Hepatocyte (in vitro differentiated cells): Measurements from ENCODE around the gene XRCC2. TPM values are rescaled to one million over a fixed set of nuclear protein-coding genes. Genes with fewer than 3 reads are reported as not detected.
A peak's percentile ranks its signal among the peaks of the same experiment; 100 is the strongest.
"Not testable (repeated sequence)": the region's sequence is repeated elsewhere in the genome, so short reads cannot be mapped to it uniquely, and the experiment has no call there.

ENCODE experiments used
- DNase-seq: peaks from one replicate; pipeline ENCODE4 v3.0.0-alpha.2; 2016; ENCODE audit warnings: low spot score
- H2AFZ ChIP-seq: fragments of 200-600 bp; sonication (generic); 2 replicates; pipeline ENCODE4 v1.6.0; 2016; ENCODE audit warnings: antibody characterized with exemption, mild to moderate bottlenecking
- H3K27ac ChIP-seq: fragments of 200-600 bp; sonication (generic); 2 replicates; pipeline ENCODE4 v1.5.1; 2016; ENCODE audit warnings: mild to moderate bottlenecking
- H3K27me3 ChIP-seq: fragments of 200-600 bp; sonication (generic); 2 replicates; pipeline ENCODE4 v1.6.1; 2016
- H3K36me3 ChIP-seq: fragments of 200-600 bp; sonication (generic); replicated peaks from 2 replicates; pipeline ENCODE4 v1.5.1; 2016; ENCODE audit warnings: low read depth; ENCODE audit not compliant: insufficient read depth
- H3K4me1 ChIP-seq: fragments of 200-600 bp; sonication (generic); 2 replicates; pipeline ENCODE4 v1.5.1; 2016; ENCODE audit warnings: mild to moderate bottlenecking, moderate library complexity; ENCODE audit not compliant: insufficient read depth
- H3K4me2 ChIP-seq: fragments of 200-600 bp; sonication (generic); 2 replicates; pipeline ENCODE4 v1.6.0; 2016
- H3K4me3 ChIP-seq: fragments of 200-600 bp; sonication (generic); 2 replicates; pipeline ENCODE4 v1.5.1; 2016; ENCODE audit warnings: mild to moderate bottlenecking
- H3K79me2 ChIP-seq: fragments of 200-600 bp; sonication (generic); 2 replicates; pipeline ENCODE4 v1.6.0; 2017; ENCODE audit warnings: mild to moderate bottlenecking
- H3K9me2 ChIP-seq: fragments of 200-600 bp; sonication (generic); replicated peaks from 2 replicates; pipeline ENCODE4 v1.6.0; 2017; ENCODE audit warnings: mild to moderate bottlenecking; ENCODE audit not compliant: insufficient read depth
- H3K9me3 ChIP-seq: fragments of 200-600 bp; sonication (generic); 2 replicates; pipeline ENCODE4 v1.5.1; 2016; ENCODE audit warnings: low read depth, mild to moderate bottlenecking
- H4K20me1 ChIP-seq: fragments of 200-600 bp; sonication (generic); 2 replicates; pipeline ENCODE4 v1.6.0; 2016; ENCODE audit warnings: mild to moderate bottlenecking; ENCODE audit not compliant: insufficient read depth, poor library complexity, severe bottlenecking
- EZH2 ChIP-seq: fragments of 200-600 bp; sonication (generic); IDR thresholded peaks from 2 replicates; pipeline ENCODE4 v1.6.1; 2016; ENCODE audit warnings: antibody characterized with exemption, mild to moderate bottlenecking, borderline replicate concordance
- EZH2phosphoT487 ChIP-seq: fragments of 200-600 bp; sonication (generic); IDR thresholded peaks from one replicate; pipeline ENCODE4 v1.6.1; 2018; ENCODE audit warnings: antibody characterized with exemption, mild to moderate bottlenecking, low read depth, moderate library complexity; ENCODE audit not compliant: unreplicated experiment, severe bottlenecking
- WGBS: methylation state at CpG from one replicate; pipeline ENCODE4 v1.1.6; 2016; ENCODE audit warnings: low lambda C conversion rate; ENCODE audit errors: missing lambda C conversion rate; 5-methylcytosine and 5-hydroxymethylcytosine counted together
- polyA plus RNA-seq: library from polyadenylated mRNA; unstranded; fragments of >200 nt; fragmentation: Nextera tagmentation; extraction: Ambion mirVana; gene quantifications from 2 replicates; pipeline ENCODE4 v1.2.1, GENCODE V29; 2016
- total RNA-seq: library from RNA; depleted of rRNA; stranded (reverse); fragments of >200 nt; gene quantifications from 2 replicates; pipeline ENCODE4 v1.2.3, GENCODE V29; 2014
- TF ChIP-seq, protein P1 (sequence below): fragments of 200-600 bp; sonication (generic); IDR thresholded peaks from 2 replicates; pipeline ENCODE4 v1.5.1; 2016; ENCODE audit warnings: antibody characterized with exemption, mild to moderate bottlenecking; ENCODE audit not compliant: poor library complexity

XRCC2 gene
- total and polyA plus RNA-seq, 2 experiments from 2014 or later = 1.1 to 2.3 TPM

DNA sequence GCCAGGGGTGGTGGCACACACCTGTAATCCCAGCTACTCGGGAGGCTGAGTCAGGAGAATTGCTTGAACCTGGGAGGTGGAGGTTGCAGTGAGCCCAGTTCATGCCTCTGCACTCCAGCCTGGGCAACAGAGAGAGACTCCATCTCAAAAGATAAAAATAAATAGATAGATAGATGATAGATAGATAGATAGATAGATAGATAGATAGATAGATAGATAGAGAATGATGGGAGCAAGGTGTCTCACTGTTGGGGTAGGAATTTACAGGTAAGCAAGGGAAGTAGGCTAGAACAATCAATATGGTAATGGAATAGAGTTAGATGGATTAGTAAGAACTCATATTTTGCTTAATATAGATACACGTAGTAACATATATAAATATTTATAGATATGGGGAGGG, 16.3 kb upstream of the XRCC2 start:
- not testable (repeated sequence) for H3K4me1 ChIP-seq

DNA sequence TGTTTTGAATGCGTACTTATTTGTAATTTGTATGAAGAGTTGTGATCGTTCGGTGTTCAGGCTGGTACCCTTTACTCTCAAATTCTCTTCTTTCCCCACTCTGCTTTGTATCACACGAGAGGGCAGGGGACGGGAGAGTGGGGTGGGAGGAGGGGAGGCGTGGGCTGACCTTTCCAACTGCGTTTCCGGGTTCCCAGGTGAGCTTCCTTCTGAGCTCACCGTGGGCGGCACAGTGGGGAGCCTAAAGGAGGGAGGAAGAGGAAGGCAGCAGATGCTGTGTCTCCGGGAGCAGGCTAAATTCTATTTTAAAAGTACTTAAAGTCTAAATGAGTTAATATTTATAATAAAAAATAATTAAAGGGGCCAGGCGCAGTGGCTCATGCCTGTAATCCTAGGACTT, 7.4 kb upstream of the XRCC2 start:
- H3K4me2 ChIP-seq = no peak overlapping the region
- no peaks in the 10 kb centered on the region for H3K9me2 ChIP-seq
- DNase-seq = no peak
- no peaks in the 10 kb centered on the region for H3K79me2 ChIP-seq
- TF ChIP-seq, protein P1, sequence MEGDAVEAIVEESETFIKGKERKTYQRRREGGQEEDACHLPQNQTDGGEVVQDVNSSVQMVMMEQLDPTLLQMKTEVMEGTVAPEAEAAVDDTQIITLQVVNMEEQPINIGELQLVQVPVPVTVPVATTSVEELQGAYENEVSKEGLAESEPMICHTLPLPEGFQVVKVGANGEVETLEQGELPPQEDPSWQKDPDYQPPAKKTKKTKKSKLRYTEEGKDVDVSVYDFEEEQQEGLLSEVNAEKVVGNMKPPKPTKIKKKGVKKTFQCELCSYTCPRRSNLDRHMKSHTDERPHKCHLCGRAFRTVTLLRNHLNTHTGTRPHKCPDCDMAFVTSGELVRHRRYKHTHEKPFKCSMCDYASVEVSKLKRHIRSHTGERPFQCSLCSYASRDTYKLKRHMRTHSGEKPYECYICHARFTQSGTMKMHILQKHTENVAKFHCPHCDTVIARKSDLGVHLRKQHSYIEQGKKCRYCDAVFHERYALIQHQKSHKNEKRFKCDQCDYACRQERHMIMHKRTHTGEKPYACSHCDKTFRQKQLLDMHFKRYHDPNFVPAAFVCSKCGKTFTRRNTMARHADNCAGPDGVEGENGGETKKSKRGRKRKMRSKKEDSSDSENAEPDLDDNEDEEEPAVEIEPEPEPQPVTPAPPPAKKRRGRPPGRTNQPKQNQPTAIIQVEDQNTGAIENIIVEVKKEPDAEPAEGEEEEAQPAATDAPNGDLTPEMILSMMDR = no peak
- TF ChIP-seq EZH2 (no peak), EZH2phosphoT487 (no peak)
- no peak overlapping the region for H3K27ac ChIP-seq
- H3K9me3 ChIP-seq = no peaks in the 10 kb centered on the region
- 68% methylated on average over 12 of the region's 12 CpGs for WGBS
- H4K20me1 ChIP-seq = no peaks in the 10 kb centered on the region
- H3K4me1 ChIP-seq = no peaks in the 10 kb centered on the region
- no peaks in the 10 kb centered on the region for H3K36me3 ChIP-seq
- no peaks in the 10 kb centered on the region for H3K27me3 ChIP-seq
- no peak overlapping the region for H2AFZ ChIP-seq
- H3K4me3 ChIP-seq = no peak overlapping the region

More for the DNA sequence above, 16.3 kb upstream of the XRCC2 start:
- H3K9me3 ChIP-seq, H3K4me3 ChIP-seq, H3K9me2 ChIP-seq, DNase-seq, H2AFZ ChIP-seq, H3K27me3 ChIP-seq, H3K79me2 ChIP-seq, H3K36me3 ChIP-seq, H3K27ac ChIP-seq, H4K20me1 ChIP-seq, H3K4me2 ChIP-seq: not testable (repeated sequence)
- WGBS = 88% methylated on average over 2 of the region's 2 CpGs

DNA sequence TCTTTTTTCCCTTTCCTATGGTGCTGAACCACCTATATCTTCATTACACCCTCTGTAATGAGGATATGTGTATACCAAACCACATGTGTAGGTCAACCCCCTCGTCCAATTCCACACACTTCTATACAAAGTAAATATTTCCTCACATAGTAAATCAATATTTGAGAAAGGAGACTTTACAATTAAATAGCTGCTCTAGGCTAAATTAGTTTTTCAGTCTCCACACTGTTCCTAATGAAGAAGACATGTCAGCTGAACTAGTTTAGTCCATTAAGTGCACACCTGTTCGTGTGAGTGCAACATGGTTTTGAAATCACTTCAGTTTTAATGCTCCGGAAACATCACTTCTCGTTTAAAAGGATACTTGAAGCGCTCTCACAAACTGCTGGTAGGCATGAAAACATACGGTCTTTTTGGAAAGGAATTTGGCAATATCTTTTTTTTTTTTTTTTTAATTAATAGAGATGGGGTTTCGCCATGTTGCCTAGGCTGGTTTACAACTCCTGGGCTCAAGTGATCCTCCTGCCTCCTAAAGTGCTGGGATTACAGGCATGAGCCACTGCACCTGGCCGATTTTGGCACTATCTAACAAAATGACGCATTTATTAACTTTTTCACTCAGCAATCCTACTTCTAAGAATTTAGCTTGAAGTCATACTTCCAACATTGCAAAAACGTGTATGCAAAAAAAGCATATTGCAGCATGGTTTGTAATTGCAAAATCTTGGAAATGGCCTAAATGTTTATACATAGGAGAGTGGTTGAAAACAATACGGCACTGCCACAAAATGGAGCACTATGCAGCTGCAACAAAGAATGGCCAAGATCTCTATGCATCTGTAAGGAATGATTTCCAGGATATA, 2.1 kb upstream of the XRCC2 start:
- no peak for DNase-seq
- H3K27ac ChIP-seq = peak overlapping the region; percentile 37
- H3K36me3 ChIP-seq = no peaks in the 10 kb centered on the region
- no peak overlapping the region for H3K4me3 ChIP-seq
- H3K27me3 ChIP-seq = no peaks in the 10 kb centered on the region
- H3K79me2 ChIP-seq = peaks cover 25% of the 10 kb centered on the region
- TF ChIP-seq, protein P1 = no peak
- TF ChIP-seq EZH2 (no peak), EZH2phosphoT487 (no peak)
- 82% methylated on average over 11 of the region's 11 CpGs for WGBS
- no peak overlapping the region for H3K4me2 ChIP-seq
- no peaks in the 10 kb centered on the region for H3K9me3 ChIP-seq
- no peaks in the 10 kb centered on the region for H3K9me2 ChIP-seq
- H4K20me1 ChIP-seq = no peaks in the 10 kb centered on the region
- no peaks in the 10 kb centered on the region for H3K4me1 ChIP-seq
- H2AFZ ChIP-seq = no peak overlapping the region

DNA sequence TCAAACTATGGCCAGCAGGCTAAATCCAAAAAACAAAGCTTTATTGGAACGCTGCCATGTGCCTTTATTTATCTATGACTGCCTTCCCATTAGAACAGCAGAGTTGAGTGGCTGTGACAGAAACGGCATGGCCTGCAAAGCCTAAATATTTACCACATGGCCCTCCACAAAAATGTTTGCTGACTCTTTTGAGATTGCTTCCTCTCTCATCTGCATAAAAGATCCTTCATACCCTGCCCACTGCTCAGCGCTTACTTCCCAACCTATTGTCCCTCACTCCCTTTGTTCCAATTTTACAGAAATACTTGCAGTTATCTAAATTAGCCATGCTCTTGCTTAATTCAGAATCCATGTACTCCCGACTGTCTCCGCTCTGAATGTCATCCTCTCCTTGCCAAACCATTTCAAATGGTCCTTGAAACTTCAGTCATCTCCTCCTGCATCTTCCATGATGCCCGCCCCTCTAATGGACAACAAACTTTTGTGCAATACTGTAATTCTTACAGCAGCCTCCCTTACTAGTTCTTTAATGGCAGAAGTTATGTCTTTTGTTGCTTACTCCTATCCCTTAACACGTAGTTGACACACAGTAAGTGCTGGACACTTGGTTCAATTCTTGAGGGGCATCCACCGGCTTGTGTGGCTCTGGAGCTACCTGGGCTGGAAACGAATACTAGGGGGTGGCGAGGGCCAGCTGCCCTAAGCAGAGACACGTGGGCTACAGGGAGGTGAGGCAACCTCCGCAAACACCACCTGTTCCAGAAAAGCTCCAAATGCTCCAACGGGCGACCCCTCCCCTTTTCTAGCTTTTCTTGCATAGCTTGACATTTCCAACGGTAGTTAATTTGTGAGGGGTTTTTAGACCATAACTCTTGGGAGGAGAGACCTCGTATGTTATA, 832 bp downstream of the XRCC2 start:
- peak overlapping the region; percentile 33 for H3K4me3 ChIP-seq
- H3K9me3 ChIP-seq = no peaks in the 10 kb centered on the region
- no peaks in the 10 kb centered on the region for H3K4me1 ChIP-seq
- H3K79me2 ChIP-seq = peaks cover 45% of the 10 kb centered on the region
- WGBS = 9% methylated on average over 16 of the region's 16 CpGs
- H2AFZ ChIP-seq = peak overlapping the region; percentile 33
- no peaks in the 10 kb centered on the region for H3K9me2 ChIP-seq
- H3K4me2 ChIP-seq = peak overlapping the region; percentile 84
- H3K27me3 ChIP-seq = no peaks in the 10 kb centered on the region
- no peak for TF ChIP-seq EZH2phosphoT487
- no peak for TF ChIP-seq EZH2
- TF ChIP-seq, protein P1 = no peak
- H4K20me1 ChIP-seq = no peaks in the 10 kb centered on the region
- H3K27ac ChIP-seq = no peak overlapping the region
- no peaks in the 10 kb centered on the region for H3K36me3 ChIP-seq
- peak; percentile 30 for DNase-seq
